SJSA1 (cell line): ENCODE data around the gene KCNJ6. TPM values are rescaled to one million over a fixed set of nuclear protein-coding genes. Genes with fewer than 3 reads are reported as not detected.

ENCODE experiments used
- DNase-seq, 2 experiments: peaks; one replicate each; pipeline ENCODE4 v3.0.0-alpha.2; 2015 to 2020; ENCODE audit warnings: low spot score in 2 of 2, low read depth in 1 of 2
- H3K27ac ChIP-seq: fragments of 250-450 bp; sonication (Bioruptor Pico); 2 replicates; pipeline ENCODE4 v1.5.1; 2020; ENCODE audit warnings: mild to moderate bottlenecking, moderate library complexity
- H3K27me3 ChIP-seq: fragments of 250-450 bp; sonication (Bioruptor Pico); replicated peaks from 2 replicates; pipeline ENCODE4 v1.5.1; 2020; ENCODE audit warnings: mild to moderate bottlenecking, moderate library complexity
- H3K36me3 ChIP-seq: fragments of 250-450 bp; sonication (Bioruptor Pico); 2 replicates; pipeline ENCODE4 v1.5.1; 2020; ENCODE audit warnings: mild to moderate bottlenecking
- H3K4me1 ChIP-seq: fragments of 250-450 bp; sonication (Bioruptor Pico); replicated peaks from 2 replicates; pipeline ENCODE4 v1.6.1; 2021; ENCODE audit warnings: mild to moderate bottlenecking
- H3K4me3 ChIP-seq: fragments of 250-450 bp; sonication (Bioruptor Pico); 2 replicates; pipeline ENCODE4 v1.5.1; 2020; ENCODE audit warnings: mild to moderate bottlenecking
- H3K9me3 ChIP-seq: fragments of 250-450 bp; sonication (Bioruptor Pico); replicated peaks from 2 replicates; pipeline ENCODE4 v1.5.1; 2020; ENCODE audit warnings: mild to moderate bottlenecking
- total RNA-seq: library from RNA; depleted of rRNA; stranded (reverse); fragments of >200 nt; shearing (Covaris generic); gene quantifications from 2 replicates; pipeline ENCODE4 v1.2.3, GENCODE V29; 2014; rRNA removed

KCNJ6 gene, protein sequence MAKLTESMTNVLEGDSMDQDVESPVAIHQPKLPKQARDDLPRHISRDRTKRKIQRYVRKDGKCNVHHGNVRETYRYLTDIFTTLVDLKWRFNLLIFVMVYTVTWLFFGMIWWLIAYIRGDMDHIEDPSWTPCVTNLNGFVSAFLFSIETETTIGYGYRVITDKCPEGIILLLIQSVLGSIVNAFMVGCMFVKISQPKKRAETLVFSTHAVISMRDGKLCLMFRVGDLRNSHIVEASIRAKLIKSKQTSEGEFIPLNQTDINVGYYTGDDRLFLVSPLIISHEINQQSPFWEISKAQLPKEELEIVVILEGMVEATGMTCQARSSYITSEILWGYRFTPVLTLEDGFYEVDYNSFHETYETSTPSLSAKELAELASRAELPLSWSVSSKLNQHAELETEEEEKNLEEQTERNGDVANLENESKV
- total RNA-seq: 0.24 and 0.44 TPM in 2 replicates

DNA sequence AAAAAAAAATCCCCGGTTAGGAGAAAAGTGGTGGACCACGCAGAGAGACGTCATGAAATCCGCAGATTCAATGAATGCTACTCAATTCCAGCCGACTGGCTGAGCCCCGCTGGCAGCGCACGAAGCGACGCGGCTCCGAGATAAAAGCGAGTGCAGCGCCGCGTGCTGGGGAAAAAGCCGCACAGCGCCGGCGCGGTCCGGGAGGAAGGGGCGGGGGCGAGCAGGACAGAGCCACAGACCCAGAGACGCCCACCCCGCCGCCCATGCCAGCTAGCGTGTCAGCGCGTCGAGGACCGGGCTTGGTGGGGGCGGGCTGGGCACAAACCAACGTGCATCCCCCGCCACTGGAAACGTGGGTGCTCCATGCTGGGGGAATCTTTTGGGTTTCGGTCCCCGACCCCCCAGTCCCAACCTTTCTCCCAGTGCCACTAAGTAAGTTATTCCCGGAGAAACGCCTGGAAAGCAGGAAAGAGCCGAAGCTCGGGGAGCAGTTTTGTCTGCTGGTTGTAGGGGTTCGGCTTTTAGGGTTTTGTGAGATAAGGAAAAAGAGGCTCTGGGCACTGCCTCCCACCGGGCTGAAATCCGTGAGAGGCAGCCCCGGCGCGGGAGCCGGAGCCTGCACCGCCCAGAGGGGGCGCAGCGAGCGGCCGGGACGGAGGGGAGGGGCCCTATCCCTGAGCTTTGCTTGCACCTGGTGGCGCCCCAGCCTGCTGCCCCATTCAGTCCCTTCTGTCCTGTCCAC is at the start of gene KCNJ6:
Gene KCNJ6, minus strand, starts transcription at position 148 of the 742 bp plus-strand sequence. CDS start 75,775 bp downstream, outside the sequence.
- peak; percentile 70 to 76 for DNase-seq
- H3K4me3 ChIP-seq: peak within 1 kb of the TSS; percentile 38
- H3K36me3 ChIP-seq: no peaks in the 10 kb centered on the region
- H3K27ac ChIP-seq: peak within 1 kb of the TSS; percentile 45; the same call in 1 of the 2 replicates
- peaks cover 13% of the 10 kb centered on the region for H3K27me3 ChIP-seq
- no peaks in the 10 kb centered on the region for H3K9me3 ChIP-seq
- H3K4me1 ChIP-seq: peaks cover 39% of the 10 kb centered on the region

DNA sequence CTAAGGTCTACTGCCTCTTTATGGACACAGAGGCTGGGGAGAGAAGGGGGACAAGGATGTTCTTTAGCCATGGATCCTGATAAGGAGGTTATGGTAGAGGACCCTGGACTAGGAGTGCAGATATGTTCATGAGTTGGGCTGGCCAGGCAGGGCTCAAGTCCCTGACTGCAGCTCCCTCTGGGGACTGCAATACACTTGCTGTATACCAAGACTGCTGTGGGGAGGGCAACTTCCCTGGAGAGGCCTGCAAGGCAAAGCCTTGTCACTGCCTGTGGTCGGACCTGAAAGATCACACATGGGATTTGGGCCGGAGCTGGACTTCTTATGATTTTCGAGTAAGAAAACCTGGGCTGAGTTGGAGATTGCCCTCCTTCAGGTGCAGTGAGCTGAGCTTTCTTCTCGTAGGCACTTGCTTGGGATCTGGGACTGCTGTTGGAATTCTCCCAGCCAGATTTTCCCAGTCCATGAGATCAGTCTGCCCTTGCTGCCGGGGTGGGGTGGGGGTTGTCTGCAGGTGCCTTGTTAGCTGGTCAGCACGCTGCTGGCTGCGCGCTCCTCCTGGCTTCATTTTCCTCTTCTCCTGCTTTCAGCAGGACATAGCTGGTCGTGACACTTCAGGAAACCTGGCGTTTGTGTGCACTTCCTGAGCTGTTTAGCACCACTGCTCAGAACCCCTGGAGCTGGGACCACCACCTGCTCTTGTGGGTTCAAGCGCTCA is 49.0 kb upstream of the KCNJ6 start:
- Histone ChIP-seq H3K36me3 (no peaks in the 10 kb centered on the region), H3K9me3 (no peaks in the 10 kb centered on the region), H3K27ac (no peak overlapping the region), H3K4me3 (no peak overlapping the region), H3K4me1 (no peaks in the 10 kb centered on the region), H3K27me3 (peaks cover 3% of the 10 kb centered on the region)
- DNase-seq: no peak

DNA sequence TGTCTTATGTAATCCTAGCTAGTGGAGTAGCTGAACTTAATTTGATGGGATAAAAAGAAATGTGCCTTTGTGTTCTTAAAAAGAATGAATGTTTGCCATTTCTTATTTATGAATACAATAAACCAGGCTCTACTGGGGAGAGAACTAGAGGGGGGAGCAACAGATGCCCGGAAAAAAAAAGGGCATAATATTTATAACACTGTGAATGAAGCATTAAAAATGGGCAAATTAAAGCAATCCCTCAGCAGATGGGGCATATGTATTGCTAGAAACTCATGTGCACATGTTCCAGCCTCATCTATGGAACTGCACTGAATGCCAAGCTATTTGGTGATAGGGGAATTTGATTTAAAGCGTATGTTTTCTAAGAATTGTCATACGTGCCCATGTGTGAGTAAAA is 42.3 kb upstream of the KCNJ6 start:
- Histone ChIP-seq H3K4me3 (no peak overlapping the region), H3K9me3 (no peaks in the 10 kb centered on the region), H3K27ac (no peak overlapping the region), H3K27me3 (no peaks in the 10 kb centered on the region; the same call in none of the 2 replicates), H3K36me3 (no peaks in the 10 kb centered on the region), H3K4me1 (no peaks in the 10 kb centered on the region)
- no peak for DNase-seq

DNA sequence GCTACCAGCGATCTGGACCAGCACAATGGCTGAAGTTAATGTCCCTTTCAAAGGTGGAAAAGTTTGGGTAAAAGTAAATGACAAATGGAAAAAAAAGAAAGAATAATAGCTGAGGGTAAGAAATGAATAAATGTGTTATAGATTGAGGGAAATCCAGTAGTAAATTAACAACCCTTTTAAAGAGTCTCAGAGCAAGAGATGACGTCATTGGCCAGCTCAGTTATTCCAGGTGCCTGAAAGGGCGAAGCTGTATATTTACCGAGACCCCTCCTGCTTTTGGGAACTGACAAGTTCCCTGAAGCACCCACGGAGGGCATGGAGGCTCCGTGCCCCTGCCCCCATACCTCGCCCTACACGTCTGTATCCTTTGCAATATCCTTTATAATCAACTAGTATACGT is 40.5 kb upstream of the KCNJ6 start:
- H3K27ac ChIP-seq: no peak overlapping the region
- no peaks in the 10 kb centered on the region for H3K4me1 ChIP-seq
- no peak for DNase-seq
- H3K9me3 ChIP-seq: no peaks in the 10 kb centered on the region
- no peak overlapping the region for H3K4me3 ChIP-seq
- H3K27me3 ChIP-seq: no peaks in the 10 kb centered on the region; the same call in none of the 2 replicates
- no peaks in the 10 kb centered on the region for H3K36me3 ChIP-seq

DNA sequence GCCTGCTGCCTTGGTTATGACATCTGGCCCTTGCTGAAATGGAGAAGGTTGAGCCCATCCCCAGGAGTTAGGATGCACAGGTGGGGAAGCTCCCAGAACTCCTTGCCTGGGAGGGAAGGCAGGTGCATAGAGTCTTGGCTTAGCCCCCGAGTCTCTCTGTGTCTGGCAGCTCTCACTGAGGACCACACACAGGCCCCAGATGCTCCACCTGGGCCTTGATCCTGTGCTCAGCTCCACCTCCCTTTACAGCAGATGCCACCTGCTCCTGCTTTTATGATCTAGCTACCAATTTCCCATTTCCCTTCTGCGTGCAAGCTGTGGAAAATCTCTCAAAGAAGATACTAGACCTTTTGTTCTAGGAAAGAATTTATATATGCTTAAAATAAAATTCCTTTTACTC is 28.8 kb upstream of the KCNJ6 start:
- Histone ChIP-seq H3K27me3 (no peaks in the 10 kb centered on the region), H3K9me3 (no peaks in the 10 kb centered on the region)

DNA sequence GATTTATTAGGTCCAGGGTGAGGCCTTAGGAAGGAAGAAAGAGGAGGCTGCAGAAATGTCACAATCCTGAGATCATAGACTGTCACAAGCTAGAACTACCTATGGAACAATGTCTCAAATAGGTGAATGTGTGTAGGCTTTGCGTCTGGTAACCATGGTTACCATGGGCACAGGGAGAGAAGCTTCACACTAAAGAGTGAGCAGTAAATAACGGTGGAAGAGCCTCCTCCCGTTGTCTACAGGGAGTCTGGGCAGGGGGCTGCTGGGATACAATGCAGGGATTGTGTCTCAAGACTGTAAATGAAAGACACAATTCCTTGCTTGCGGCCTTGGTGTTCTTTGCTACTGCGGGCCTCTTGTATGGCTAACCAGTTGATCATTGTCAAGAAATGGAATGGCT is 28.2 kb upstream of the KCNJ6 start:
- no peak for DNase-seq
- no peaks in the 10 kb centered on the region for H3K9me3 ChIP-seq
- H3K27ac ChIP-seq: no peak overlapping the region
- H3K36me3 ChIP-seq: no peaks in the 10 kb centered on the region
- H3K4me1 ChIP-seq: no peaks in the 10 kb centered on the region
- no peaks in the 10 kb centered on the region for H3K27me3 ChIP-seq
- H3K4me3 ChIP-seq: no peak overlapping the region

More for the DNA sequence above, 28.8 kb upstream of the KCNJ6 start:
- Histone ChIP-seq H3K36me3 (no peaks in the 10 kb centered on the region), H3K4me3 (no peak overlapping the region), H3K4me1 (no peaks in the 10 kb centered on the region), H3K27ac (no peak overlapping the region)
- no peak for DNase-seq

DNA sequence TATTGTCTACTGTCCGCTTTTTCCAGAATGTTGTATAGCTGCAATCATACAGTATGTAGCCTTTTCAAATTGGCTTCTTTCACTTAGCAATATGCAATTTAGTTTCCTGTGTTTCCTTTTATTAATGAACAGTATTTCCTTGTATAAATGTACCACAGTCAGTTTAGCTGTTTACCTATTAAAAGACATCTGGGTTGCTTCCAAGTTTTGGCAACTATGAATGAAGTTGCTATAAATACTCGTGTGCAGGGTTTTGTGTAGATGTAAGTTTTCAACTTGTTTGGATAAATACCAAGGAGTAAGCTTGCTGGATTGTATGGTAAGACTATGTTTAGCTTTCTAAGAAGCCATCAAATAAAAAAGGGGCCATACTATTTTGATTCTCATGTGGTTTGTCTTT is 24.4 kb upstream of the KCNJ6 start:
- Histone ChIP-seq H3K27ac (no peak overlapping the region), H3K36me3 (no peaks in the 10 kb centered on the region), H3K27me3 (no peaks in the 10 kb centered on the region), H3K4me1 (no peaks in the 10 kb centered on the region), H3K9me3 (no peaks in the 10 kb centered on the region), H3K4me3 (no peak overlapping the region)
- no peak for DNase-seq

DNA sequence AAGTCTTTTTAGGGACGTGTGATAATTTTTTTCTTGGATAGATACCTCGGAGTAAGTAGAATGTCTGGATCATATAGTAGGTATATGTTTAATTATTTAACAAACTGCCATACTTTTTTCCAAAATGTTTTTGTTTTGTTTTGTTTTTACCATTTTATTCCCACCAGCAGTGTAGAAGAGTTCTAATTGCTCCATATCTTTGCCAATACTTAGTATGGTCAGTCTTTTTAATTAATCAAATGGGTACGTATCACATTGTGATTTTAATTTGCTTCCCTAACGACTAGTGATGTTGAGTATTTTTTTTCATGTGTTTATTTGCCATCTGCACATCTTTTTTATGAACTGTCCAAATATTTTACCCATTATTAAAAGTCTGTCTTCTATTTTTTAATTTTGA is 23.6 kb upstream of the KCNJ6 start:
- DNase-seq: no peak
- H3K4me1 ChIP-seq: no peaks in the 10 kb centered on the region
- H3K4me3 ChIP-seq: no peak overlapping the region
- no peaks in the 10 kb centered on the region for H3K9me3 ChIP-seq
- H3K27me3 ChIP-seq: no peaks in the 10 kb centered on the region
- H3K27ac ChIP-seq: no peak overlapping the region
- H3K36me3 ChIP-seq: no peaks in the 10 kb centered on the region

DNA sequence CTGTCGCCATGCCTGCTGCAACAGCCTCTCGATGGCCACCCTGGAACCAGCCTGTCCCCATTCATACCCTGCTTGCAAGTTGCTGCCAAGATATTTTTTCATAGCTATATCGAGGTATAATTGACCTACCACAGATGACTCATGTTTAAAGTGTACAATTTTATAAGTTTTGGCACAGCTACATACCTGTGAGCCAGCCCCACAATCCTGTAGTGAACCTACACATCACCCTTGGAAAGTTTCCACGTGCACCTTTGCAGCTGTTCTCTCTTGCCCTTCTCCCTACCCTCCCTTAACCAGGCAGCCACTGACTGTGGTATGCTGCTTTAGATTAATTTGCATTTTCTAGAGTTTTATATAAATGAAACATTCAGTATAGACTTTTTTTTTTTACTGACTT is 23.0 kb upstream of the KCNJ6 start:
- Histone ChIP-seq H3K4me3 (no peak overlapping the region), H3K27ac (no peak overlapping the region), H3K9me3 (no peaks in the 10 kb centered on the region), H3K4me1 (no peaks in the 10 kb centered on the region), H3K27me3 (no peaks in the 10 kb centered on the region), H3K36me3 (no peaks in the 10 kb centered on the region)
- DNase-seq: no peak

DNA sequence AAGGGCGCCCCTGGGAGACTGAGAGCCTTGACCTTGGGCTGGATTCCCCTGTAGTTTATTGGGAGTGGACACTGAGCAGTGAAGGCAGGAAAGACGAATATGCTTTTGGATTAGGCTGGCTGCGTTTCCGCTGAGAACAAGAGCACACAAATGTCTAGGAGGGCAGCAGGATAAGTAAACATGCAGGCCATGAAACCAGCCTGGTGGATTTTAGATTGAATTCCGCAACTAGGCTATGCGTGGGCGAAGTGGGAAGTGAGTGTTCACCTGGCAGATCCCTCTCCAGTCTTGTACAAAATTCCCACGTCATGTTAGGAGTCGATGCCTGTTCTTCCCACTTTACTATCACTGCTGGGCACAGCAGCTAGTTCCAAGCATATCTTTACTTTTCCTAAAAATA is 21.4 kb upstream of the KCNJ6 start:
- no peak overlapping the region for H3K27ac ChIP-seq
- H3K9me3 ChIP-seq: peaks cover 5% of the 10 kb centered on the region; the same call in 1 of the 2 replicates
- H3K36me3 ChIP-seq: no peaks in the 10 kb centered on the region
- H3K4me1 ChIP-seq: no peaks in the 10 kb centered on the region
- no peaks in the 10 kb centered on the region for H3K27me3 ChIP-seq
- H3K4me3 ChIP-seq: no peak overlapping the region
- DNase-seq: no peak

DNA sequence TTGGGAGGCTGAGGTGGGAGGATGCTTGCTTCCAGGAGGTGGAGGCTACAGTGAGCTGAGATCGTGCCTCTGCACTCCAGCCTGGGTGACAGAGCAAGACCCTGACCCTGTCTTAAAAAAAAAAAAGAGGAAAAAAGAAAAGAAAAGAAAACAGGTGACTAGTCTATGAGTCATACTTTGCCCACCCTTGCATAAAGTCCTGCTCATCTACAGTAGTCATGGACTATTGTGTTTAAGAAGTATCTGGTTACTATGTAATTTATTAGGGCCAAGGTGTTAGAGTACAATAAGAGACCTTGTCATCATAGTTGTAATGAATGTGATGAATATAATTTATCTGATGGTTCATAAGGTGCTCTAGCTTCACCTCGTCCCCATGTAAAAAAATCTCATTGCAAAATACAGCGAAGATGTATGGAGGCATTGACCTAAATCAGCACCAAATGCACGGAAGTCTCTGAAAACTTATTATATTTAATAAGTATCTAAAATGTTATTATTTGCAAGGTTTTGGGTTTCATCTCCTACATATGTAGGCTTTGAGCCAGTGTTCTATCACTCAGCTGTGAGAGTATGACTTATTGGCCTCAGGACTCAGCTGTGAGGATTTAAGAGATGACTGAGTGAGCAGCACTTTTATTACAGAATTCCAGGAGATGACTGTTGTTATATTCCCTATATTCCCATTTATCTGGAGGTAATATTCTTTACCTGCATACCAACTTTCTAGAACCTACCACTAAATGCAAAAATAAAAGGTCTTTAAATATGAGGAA is 19.9 kb upstream of the KCNJ6 start:
- Histone ChIP-seq H3K4me3 (no peak overlapping the region), H3K27me3 (no peaks in the 10 kb centered on the region), H3K4me1 (no peaks in the 10 kb centered on the region), H3K27ac (no peak overlapping the region), H3K9me3 (peaks cover 5% of the 10 kb centered on the region; the same call in 1 of the 2 replicates), H3K36me3 (no peaks in the 10 kb centered on the region)
- DNase-seq: peak in 1 of 2 experiments; percentile 8

DNA sequence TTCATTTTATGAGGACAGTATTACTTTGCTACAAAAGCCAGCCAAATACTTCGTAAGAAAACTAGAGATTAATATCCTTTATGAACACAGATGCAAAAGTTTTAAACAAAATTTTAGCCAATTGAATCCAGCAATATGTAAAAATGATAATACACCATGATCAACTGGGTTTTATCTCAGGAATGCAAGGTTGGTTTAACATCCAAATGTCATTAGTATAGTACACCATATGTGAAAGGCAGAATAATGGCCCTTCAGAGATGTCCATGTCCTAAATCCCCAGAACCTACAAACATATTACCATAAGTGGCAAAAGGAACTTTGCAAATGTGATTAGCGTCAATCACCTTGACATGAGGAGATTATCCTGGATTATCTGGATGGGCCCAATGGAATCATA is 16.7 kb upstream of the KCNJ6 start:
- no peak for DNase-seq
- no peak overlapping the region for H3K4me3 ChIP-seq
- no peaks in the 10 kb centered on the region for H3K27me3 ChIP-seq
- peaks cover 5% of the 10 kb centered on the region; the same call in 1 of the 2 replicates for H3K9me3 ChIP-seq
- no peaks in the 10 kb centered on the region for H3K36me3 ChIP-seq
- no peaks in the 10 kb centered on the region for H3K4me1 ChIP-seq
- no peak overlapping the region for H3K27ac ChIP-seq

DNA sequence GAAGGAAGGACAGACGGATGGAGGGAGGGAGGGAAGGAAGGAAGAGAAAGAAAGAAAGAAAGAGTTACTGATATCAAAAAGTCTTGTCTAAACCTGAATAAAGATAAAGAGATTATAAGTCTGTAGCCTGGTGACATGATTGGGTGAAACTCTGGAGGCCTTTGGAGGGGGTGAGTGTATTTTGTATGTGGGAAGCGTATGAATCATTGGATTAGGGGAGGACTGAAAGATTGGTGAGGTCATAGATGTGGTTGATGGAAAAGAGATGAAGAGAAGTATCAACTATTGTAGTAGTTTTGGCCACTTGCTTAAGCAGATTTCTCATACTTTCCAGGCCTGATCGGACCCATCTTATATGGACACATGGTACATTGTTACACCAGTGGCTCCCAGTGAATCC is 11.5 kb upstream of the KCNJ6 start:
- Histone ChIP-seq H3K36me3 (no peaks in the 10 kb centered on the region), H3K4me3 (no peak overlapping the region), H3K27ac (no peak overlapping the region), H3K9me3 (no peaks in the 10 kb centered on the region), H3K4me1 (no peaks in the 10 kb centered on the region), H3K27me3 (no peaks in the 10 kb centered on the region)
- no peak for DNase-seq
